NCI-H2227 (cell line): ENCODE measurements around the gene CYB5R3.
A peak's percentile ranks its signal among the peaks of the same experiment; 100 is the strongest.
"Not testable (repeated sequence)": the region's sequence is repeated elsewhere in the genome, so short reads cannot be mapped to it uniquely, and the experiment has no call there.

Experiments used
- DNase-seq: peaks from one replicate; lab custom pipeline; 2025; ENCODE audit not compliant: unreplicated experiment; lab: John Stamatoyannopoulos, UW

Gene CYB5R3

GRCh38 chr22:42679691-42680090, 30.5 kb upstream of the CYB5R3 start:
- DNase-seq = no peak

- no peak for DNase-seq
Observed at GRCh38 chr22:42678894-42679293, 29.7 kb upstream of the CYB5R3 start.

- DNase-seq = not testable (repeated sequence)
Observed at GRCh38 chr22:42677936-42678335, 28.7 kb upstream of the CYB5R3 start.

- no peak for DNase-seq
Observed at GRCh38 chr22:42676059-42676607, 26.9 kb upstream of the CYB5R3 start.

- DNase-seq = no peak
Observed at GRCh38 chr22:42673898-42674401, 24.8 kb upstream of the CYB5R3 start.

GRCh38 chr22:42673071-42673470, 23.9 kb upstream of the CYB5R3 start:
- DNase-seq = not testable (repeated sequence)

- no peak for DNase-seq
Observed at GRCh38 chr22:42670921-42671709, 21.9 kb upstream of the CYB5R3 start.

- no peak for DNase-seq
Observed at GRCh38 chr22:42670046-42670445, 20.9 kb upstream of the CYB5R3 start.

- not testable (repeated sequence) for DNase-seq
Observed at GRCh38 chr22:42666393-42666792, 17.2 kb upstream of the CYB5R3 start.

- no peak for DNase-seq
Observed at GRCh38 chr22:42664976-42665831, 16.0 kb upstream of the CYB5R3 start.

- peak; percentile 82 for DNase-seq
Observed at GRCh38 chr22:42661985-42662831, 13.0 kb upstream of the CYB5R3 start.

- DNase-seq = no peak
Observed at GRCh38 chr22:42656578-42656977, 7.4 kb upstream of the CYB5R3 start.

- DNase-seq = no peak
Observed at GRCh38 chr22:42655693-42656092, 6.5 kb upstream of the CYB5R3 start.

GRCh38 chr22:42654436-42655073, 5.4 kb upstream of the CYB5R3 start:
- DNase-seq = no peak

GRCh38 chr22:42653999-42654398, 4.8 kb upstream of the CYB5R3 start:
- DNase-seq = no peak

- no peak for DNase-seq
Observed at GRCh38 chr22:42651134-42651533, 1.9 kb upstream of the CYB5R3 start.

- DNase-seq = no peak
Observed at GRCh38 chr22:42648368-42649245, 585 bp downstream of the CYB5R3 start.

GRCh38 chr22:42648017-42648367, 1.2 kb downstream of the CYB5R3 start:
- DNase-seq = no peak
